C4-2B (cell line): ENCODE data around the gene NTRK3.

ENCODE experiments used
- CTCF ChIP-seq: fragments of 450-650 bp; conservative IDR thresholded peaks from 2 replicates; pipeline ENCODE4 v1.5.1; 2017; ENCODE audit warnings: mild to moderate bottlenecking
- ZFX ChIP-seq: fragments of 450-650 bp; IDR thresholded peaks from 2 replicates; pipeline ENCODE4 v1.6.1; 2017

DNA sequence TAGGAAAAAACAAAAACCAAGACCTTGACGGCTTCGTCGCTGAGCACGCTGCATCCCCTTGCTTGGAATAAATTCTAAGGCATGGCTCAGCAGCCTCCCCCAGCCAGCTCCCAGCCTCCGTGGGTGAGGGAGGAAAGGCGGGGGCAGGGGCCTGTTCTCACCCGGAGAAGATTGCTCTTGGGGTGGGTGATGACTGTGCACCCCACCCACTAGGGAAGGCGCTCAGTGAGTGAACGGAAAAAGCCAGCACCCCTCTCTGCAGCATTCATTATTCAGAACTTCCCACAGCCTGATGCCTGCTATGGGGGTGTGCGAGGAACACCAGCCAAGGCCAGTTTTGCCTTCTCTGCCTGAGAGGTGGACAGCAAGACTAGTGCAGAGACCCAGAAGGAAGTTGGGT is 19.3 kb upstream of the NTRK3 start:
- TF ChIP-seq CTCF (no peak), ZFX (no peak)
